ENCODE measurements around the gene POLR1F. TPM values are rescaled to one million over a fixed set of nuclear protein-coding genes. Genes with fewer than 3 reads are reported as not detected.

POLR1F gene
- total RNA-seq, 2 donors from 2014 or later, result 15.2 to 19.0 TPM

- no peaks in the 10 kb centered on the region for H3K36me3 Mint-ChIP-seq (ENCODE audit: low read depth)
- no peak for TF ChIP-seq CTCF (conservative IDR thresholded peaks at IDR 0.05)
- 100% methylated on average over 1 of the region's 1 CpG; no CpG with 5 or more reads in 1 of the 2 experiments for WGBS, 2 experiments (ENCODE audit: insufficient coverage in 1 of 2, insufficient read length in 1 of 2)
- no peak overlapping the region for H3K9ac ChIP-seq (ENCODE audit: extremely low read depth, low read length, poor library complexity, severe bottlenecking)
- H3K4me1 ChIP-seq (ENCODE audit: control insufficient read depth, insufficient read depth, low read length), result no peaks in the 10 kb centered on the region
- H3K27me3 Mint-ChIP-seq (ENCODE audit: insufficient read depth), result no peaks in the 10 kb centered on the region
- H3K27me3 ChIP-seq (ENCODE audit: control insufficient read depth, insufficient read depth, low read length, poor library complexity, severe bottlenecking), result no peaks in the 10 kb centered on the region
- DNase-seq, result no peak
- no peak overlapping the region for H3K4me3 Mint-ChIP-seq
- H3K36me3 ChIP-seq (ENCODE audit: control insufficient read depth, insufficient read depth, low read length), result no peaks in the 10 kb centered on the region
- H3K9me3 ChIP-seq (ENCODE audit: control insufficient read depth, low read length), result no peaks in the 10 kb centered on the region
- H3K4me3 ChIP-seq (ENCODE audit: low read length), result no peak overlapping the region
- H3K4me1 Mint-ChIP-seq, result no peaks in the 10 kb centered on the region
- no peak overlapping the region for H3K27ac Mint-ChIP-seq
- H3K27ac ChIP-seq (ENCODE audit: low read depth, low read length), result no peak overlapping the region
- no peaks in the 10 kb centered on the region for H3K9me3 Mint-ChIP-seq
Observed at GRCh38 chr7:19675816-19676215, 33.0 kb downstream of the POLR1F start.

- H3K27ac ChIP-seq (ENCODE audit: low read depth, low read length), result no peak overlapping the region
- H3K4me3 ChIP-seq (ENCODE audit: low read length), result no peak overlapping the region
- no peaks in the 10 kb centered on the region for H3K27me3 Mint-ChIP-seq (ENCODE audit: insufficient read depth)
- DNase-seq, result no peak
- no peaks in the 10 kb centered on the region for H3K27me3 ChIP-seq (ENCODE audit: control insufficient read depth, insufficient read depth, low read length, poor library complexity, severe bottlenecking)
- H3K27ac Mint-ChIP-seq, result no peak overlapping the region
- no peak overlapping the region for H3K9ac ChIP-seq (ENCODE audit: extremely low read depth, low read length, poor library complexity, severe bottlenecking)
- H3K4me1 ChIP-seq (ENCODE audit: control insufficient read depth, insufficient read depth, low read length), result no peaks in the 10 kb centered on the region
- no peak for TF ChIP-seq CTCF (conservative IDR thresholded peaks at IDR 0.05)
- no peaks in the 10 kb centered on the region for H3K36me3 ChIP-seq (ENCODE audit: control insufficient read depth, insufficient read depth, low read length)
- H3K9me3 ChIP-seq (ENCODE audit: control insufficient read depth, low read length), result no peaks in the 10 kb centered on the region
- no peaks in the 10 kb centered on the region for H3K36me3 Mint-ChIP-seq (ENCODE audit: low read depth)
- H3K4me1 Mint-ChIP-seq, result no peaks in the 10 kb centered on the region
- H3K9me3 Mint-ChIP-seq, result no peaks in the 10 kb centered on the region
- H3K4me3 Mint-ChIP-seq, result no peak overlapping the region
- WGBS, 2 experiments (ENCODE audit: insufficient coverage in 1 of 2, insufficient read length in 1 of 2), result 85 to 93% methylated on average over 5 of the region's 5 CpGs
Observed at GRCh38 chr7:19674266-19674960, 34.4 kb downstream of the POLR1F start.

- no peak for TF ChIP-seq CTCF (conservative IDR thresholded peaks at IDR 0.05)
- no peak overlapping the region for H3K27ac Mint-ChIP-seq
- no peaks in the 10 kb centered on the region for H3K36me3 Mint-ChIP-seq (ENCODE audit: low read depth)
- no peaks in the 10 kb centered on the region for H3K9me3 Mint-ChIP-seq
- H3K27me3 ChIP-seq (ENCODE audit: control insufficient read depth, insufficient read depth, low read length, poor library complexity, severe bottlenecking), result no peaks in the 10 kb centered on the region
- 92 to 100% methylated on average over 1 of the region's 1 CpG for WGBS, 2 experiments (ENCODE audit: insufficient coverage in 1 of 2, insufficient read length in 1 of 2)
- H3K9ac ChIP-seq (ENCODE audit: extremely low read depth, low read length, poor library complexity, severe bottlenecking), result no peak overlapping the region
- H3K4me1 Mint-ChIP-seq, result no peaks in the 10 kb centered on the region
- DNase-seq, result no peak
- H3K4me3 ChIP-seq (ENCODE audit: low read length), result no peak overlapping the region
- no peak overlapping the region for H3K4me3 Mint-ChIP-seq
- no peaks in the 10 kb centered on the region for H3K4me1 ChIP-seq (ENCODE audit: control insufficient read depth, insufficient read depth, low read length)
- no peaks in the 10 kb centered on the region for H3K9me3 ChIP-seq (ENCODE audit: control insufficient read depth, low read length)
- no peak overlapping the region for H3K27ac ChIP-seq (ENCODE audit: low read depth, low read length)
- H3K27me3 Mint-ChIP-seq (ENCODE audit: insufficient read depth), result no peaks in the 10 kb centered on the region
- H3K36me3 ChIP-seq (ENCODE audit: control insufficient read depth, insufficient read depth, low read length), result no peaks in the 10 kb centered on the region
Observed at GRCh38 chr7:19670806-19671205, 38.0 kb downstream of the POLR1F start.

Data from endodermal cell (in vitro differentiated cells).